ENCODE data around the gene ANKMY1. TPM values are rescaled to one million over a fixed set of nuclear protein-coding genes. Genes with fewer than 3 reads are reported as not detected.

The ANKMY1 gene, protein sequence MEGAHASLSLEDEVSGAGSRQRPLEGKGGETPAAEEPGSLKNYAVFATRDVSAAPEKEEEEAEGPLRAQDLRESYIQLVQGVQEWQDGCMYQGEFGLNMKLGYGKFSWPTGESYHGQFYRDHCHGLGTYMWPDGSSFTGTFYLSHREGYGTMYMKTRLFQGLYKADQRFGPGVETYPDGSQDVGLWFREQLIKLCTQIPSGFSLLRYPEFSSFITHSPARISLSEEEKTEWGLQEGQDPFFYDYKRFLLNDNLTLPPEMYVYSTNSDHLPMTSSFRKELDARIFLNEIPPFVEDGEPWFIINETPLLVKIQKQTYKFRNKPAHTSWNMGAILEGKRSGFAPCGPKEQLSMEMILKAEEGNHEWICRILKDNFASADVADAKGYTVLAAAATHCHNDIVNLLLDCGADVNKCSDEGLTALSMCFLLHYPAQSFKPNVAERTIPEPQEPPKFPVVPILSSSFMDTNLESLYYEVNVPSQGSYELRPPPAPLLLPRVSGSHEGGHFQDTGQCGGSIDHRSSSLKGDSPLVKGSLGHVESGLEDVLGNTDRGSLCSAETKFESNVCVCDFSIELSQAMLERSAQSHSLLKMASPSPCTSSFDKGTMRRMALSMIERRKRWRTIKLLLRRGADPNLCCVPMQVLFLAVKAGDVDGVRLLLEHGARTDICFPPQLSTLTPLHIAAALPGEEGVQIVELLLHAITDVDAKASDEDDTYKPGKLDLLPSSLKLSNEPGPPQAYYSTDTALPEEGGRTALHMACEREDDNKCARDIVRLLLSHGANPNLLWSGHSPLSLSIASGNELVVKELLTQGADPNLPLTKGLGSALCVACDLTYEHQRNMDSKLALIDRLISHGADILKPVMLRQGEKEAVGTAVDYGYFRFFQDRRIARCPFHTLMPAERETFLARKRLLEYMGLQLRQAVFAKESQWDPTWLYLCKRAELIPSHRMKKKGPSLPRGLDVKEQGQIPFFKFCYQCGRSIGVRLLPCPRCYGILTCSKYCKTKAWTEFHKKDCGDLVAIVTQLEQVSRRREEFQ
- total RNA-seq = 10 to 100 TPM; 43.8 to 51.5 (median 46.6) TPM
- total RNA-seq (2013) = 32.3 TPM

DNA sequence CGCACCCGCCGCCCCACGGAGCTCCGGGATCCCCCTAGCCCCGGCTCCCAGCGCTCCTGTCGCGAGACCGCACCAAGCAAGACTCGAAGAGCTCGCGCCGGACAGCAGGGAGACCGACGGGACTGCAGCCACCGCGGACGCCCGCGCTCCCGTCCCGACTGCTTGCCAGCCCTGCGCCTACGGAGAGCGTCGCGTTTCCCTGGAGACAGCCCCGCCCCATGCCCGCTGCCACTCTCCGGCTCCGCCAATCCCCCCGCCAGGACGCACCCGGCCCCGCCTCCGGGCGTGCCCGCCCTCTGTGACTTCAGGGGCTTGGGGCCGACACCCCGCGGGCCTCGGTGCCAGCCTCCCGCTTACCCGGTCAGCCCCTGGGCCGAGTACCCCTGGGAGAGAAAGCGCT is at the start of gene ANKMY1:
ANKMY1 (minus strand) TSS at position 181 of the 400 bp plus-strand sequence. CDS start 653 bp downstream, outside the sequence.
- Histone ChIP-seq H3K27me3 (ENCODE audit: control insufficient read depth, insufficient read depth, low read length) (no peaks in the 10 kb centered on the region), H3K4me3 (ENCODE audit: low read length) (no peak within 1 kb of the TSS), H3K9me3 (ENCODE audit: control insufficient read depth, insufficient read depth, low read length) (no peaks in the 10 kb centered on the region), H3K27ac (ENCODE audit: low read length) (no peak within 1 kb of the TSS), H3K36me3 (ENCODE audit: control insufficient read depth, insufficient read depth, low read length) (peaks cover 18% of the 10 kb centered on the region), H3K4me1 (ENCODE audit: control insufficient read depth, insufficient read depth, low read length) (peaks cover 49% of the 10 kb centered on the region)
- H3K4me3 Mint-ChIP-seq = peak within 1 kb of the TSS; percentile 71
- DNase-seq (peak in 1 of 2 donors; percentile 78), ATAC-seq (no peak)
- 14% methylated on average over 47 of the region's 47 CpGs for WGBS (ENCODE audit: insufficient coverage)
- H3K27me3 Mint-ChIP-seq (ENCODE audit: low read depth in 2 of 2) = no peaks in the 10 kb centered on the region
- TF ChIP-seq, protein P1, sequence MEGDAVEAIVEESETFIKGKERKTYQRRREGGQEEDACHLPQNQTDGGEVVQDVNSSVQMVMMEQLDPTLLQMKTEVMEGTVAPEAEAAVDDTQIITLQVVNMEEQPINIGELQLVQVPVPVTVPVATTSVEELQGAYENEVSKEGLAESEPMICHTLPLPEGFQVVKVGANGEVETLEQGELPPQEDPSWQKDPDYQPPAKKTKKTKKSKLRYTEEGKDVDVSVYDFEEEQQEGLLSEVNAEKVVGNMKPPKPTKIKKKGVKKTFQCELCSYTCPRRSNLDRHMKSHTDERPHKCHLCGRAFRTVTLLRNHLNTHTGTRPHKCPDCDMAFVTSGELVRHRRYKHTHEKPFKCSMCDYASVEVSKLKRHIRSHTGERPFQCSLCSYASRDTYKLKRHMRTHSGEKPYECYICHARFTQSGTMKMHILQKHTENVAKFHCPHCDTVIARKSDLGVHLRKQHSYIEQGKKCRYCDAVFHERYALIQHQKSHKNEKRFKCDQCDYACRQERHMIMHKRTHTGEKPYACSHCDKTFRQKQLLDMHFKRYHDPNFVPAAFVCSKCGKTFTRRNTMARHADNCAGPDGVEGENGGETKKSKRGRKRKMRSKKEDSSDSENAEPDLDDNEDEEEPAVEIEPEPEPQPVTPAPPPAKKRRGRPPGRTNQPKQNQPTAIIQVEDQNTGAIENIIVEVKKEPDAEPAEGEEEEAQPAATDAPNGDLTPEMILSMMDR (IDR thresholded peaks at IDR 0.05) = no peak
- intact Hi-C loops (cut with micrococcal nuclease) = no loop called here
- H3K36me3 Mint-ChIP-seq = no peaks in the 10 kb centered on the region
- H3K9me3 Mint-ChIP-seq = no peaks in the 10 kb centered on the region
- peaks cover 36 to 63% of the 10 kb centered on the region in 2 donors for H3K4me1 Mint-ChIP-seq
- H3K27ac Mint-ChIP-seq = peak within 1 kb of the TSS; percentile 52 to 99

DNA sequence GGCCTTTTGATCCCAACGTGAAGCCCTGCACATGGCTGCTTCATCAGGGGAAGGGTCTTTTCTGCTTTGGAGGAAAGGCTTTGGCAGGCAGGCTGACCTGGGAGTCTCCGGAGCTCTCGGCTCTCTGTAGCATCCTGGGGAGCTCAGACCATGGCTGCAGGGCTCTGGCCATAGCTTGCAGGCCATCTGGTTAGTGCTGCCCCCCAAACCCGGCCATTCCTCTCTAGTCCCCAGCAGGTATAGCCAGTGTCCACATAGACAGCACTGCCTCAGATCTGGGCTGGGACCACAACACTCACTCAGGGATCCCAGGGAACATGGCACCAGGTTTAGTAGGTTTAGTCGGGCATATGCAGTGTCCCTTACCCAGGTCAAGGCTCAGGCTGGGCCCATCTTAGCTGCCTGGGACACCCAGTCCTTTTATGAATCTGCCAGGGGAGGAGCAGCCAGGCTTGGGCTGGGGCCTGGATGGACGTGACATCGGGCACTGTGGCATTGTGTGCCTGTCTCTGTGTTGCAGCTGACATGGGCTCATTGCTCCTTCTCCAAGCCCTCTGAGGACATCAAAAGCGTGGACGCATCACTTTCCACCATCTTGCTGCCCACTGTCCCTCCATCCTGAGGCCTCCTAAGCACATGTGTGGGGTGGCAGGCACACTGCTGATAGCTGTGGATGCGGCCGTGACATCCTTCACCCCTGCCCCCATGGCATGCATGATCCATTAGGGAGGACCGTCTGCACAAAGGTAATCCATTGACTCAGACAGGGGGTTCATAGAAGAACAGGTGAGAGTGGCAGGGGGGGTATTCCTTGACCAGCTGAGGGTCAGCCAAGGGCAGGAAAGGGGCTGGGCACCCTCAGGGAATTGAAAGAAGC is 48.3 kb upstream of the ANKMY1 start:
- Histone ChIP-seq H3K4me3 (ENCODE audit: low read length) (no peak overlapping the region), H3K4me1 (ENCODE audit: control insufficient read depth, insufficient read depth, low read length) (peaks cover 9% of the 10 kb centered on the region), H3K36me3 (ENCODE audit: control insufficient read depth, insufficient read depth, low read length) (no peaks in the 10 kb centered on the region), H3K9me3 (ENCODE audit: control insufficient read depth, insufficient read depth, low read length) (no peaks in the 10 kb centered on the region), H3K27me3 (ENCODE audit: control insufficient read depth, insufficient read depth, low read length) (no peaks in the 10 kb centered on the region), H3K27ac (ENCODE audit: low read length) (no peak overlapping the region)
- no peak overlapping the region for H3K27ac Mint-ChIP-seq
- DNase-seq (no peak), ATAC-seq (no peak)
- H3K36me3 Mint-ChIP-seq = no peaks in the 10 kb centered on the region
- peaks cover 6 to 7% of the 10 kb centered on the region in 2 donors for H3K4me1 Mint-ChIP-seq
- H3K4me3 Mint-ChIP-seq = no peak overlapping the region
- WGBS (ENCODE audit: insufficient coverage) = 93% methylated on average over 12 of the region's 12 CpGs
- H3K9me3 Mint-ChIP-seq = no peaks in the 10 kb centered on the region
- TF ChIP-seq, protein P1 (IDR thresholded peaks at IDR 0.05) = no peak
- intact Hi-C loops (cut with micrococcal nuclease) = no loop called here
- no peaks in the 10 kb centered on the region for H3K27me3 Mint-ChIP-seq (ENCODE audit: low read depth in 2 of 2)

DNA sequence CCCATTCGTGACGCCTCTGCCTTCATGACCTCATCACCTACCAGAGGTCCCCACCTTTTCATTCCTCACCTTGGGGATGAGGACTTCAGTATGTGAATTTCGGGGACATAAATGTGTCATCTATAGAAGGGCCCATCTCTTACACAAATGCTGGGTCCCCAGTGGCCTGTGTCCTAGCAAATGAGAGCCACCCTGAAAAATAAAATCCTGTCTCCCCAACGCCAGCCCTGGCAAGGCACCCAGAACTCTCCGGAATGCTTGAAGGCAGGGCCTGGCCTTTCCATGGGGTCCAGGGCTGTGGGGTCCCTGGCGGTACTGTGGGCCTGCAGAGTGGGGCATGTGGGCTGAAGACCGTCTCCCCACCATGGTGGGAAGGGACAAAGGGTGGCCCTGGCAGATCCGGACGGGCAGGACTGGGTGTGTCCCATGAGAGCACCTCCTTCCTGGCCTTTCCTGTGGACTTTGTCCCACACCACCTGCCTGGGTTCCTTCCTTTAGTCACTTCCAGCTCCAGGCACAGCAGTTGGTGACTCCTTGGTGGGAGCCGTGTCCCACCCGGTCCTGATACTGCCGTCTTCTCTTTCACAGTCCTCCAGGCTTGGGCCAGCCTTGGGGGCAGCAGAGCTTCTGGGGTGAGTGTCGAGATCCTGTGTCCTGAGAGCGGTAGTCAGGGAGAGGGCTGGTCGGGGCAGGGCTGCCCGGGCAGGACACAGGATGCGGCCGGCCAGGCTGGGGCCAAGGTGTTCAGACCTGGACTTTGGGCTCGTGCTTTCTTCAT is 47.3 kb upstream of the ANKMY1 start:
- Mint-ChIP-seq H3K36me3 (no peaks in the 10 kb centered on the region), H3K27me3 (ENCODE audit: low read depth in 2 of 2) (no peaks in the 10 kb centered on the region), H3K4me3 (no peak overlapping the region), H3K27ac (peak overlapping the region in 1 of 2 donors; percentile 42), H3K4me1 (peaks cover 6 to 7% of the 10 kb centered on the region in 2 donors), H3K9me3 (no peaks in the 10 kb centered on the region)
- no peak overlapping the region for H3K27ac ChIP-seq (ENCODE audit: low read length)
- H3K9me3 ChIP-seq (ENCODE audit: control insufficient read depth, insufficient read depth, low read length) = no peaks in the 10 kb centered on the region
- TF ChIP-seq, protein P1 (IDR thresholded peaks at IDR 0.05) = no peak
- DNase-seq (no peak), ATAC-seq (no peak)
- no peaks in the 10 kb centered on the region for H3K36me3 ChIP-seq (ENCODE audit: control insufficient read depth, insufficient read depth, low read length)
- H3K27me3 ChIP-seq (ENCODE audit: control insufficient read depth, insufficient read depth, low read length) = no peaks in the 10 kb centered on the region
- intact Hi-C loops (cut with micrococcal nuclease) = no loop called here
- H3K4me1 ChIP-seq (ENCODE audit: control insufficient read depth, insufficient read depth, low read length) = peaks cover 9% of the 10 kb centered on the region
- H3K4me3 ChIP-seq (ENCODE audit: low read length) = no peak overlapping the region
- 96% methylated on average over 19 of the region's 19 CpGs for WGBS (ENCODE audit: insufficient coverage)

Data from natural killer cell (primary cell).